Activated CD4-positive, alpha-beta T cell treated with anti-CD3 and anti-CD28 coated beads for 4 hours (primary cell): ENCODE measurements around the gene ING1.

Source experiments
- DNase-seq, 2 donors: peaks; one replicate each; pipeline ENCODE4 v3.0.0-alpha.2; 2020

ING1 gene

GRCh38 chr13:110772091-110772984 lies 58.8 kb downstream of the ING1 start:
- no peak for DNase-seq
